ENCODE data around the gene AFAP1. TPM values are rescaled to one million over a fixed set of nuclear protein-coding genes. Genes with fewer than 3 reads are reported as not detected.

AFAP1 gene
- polyA plus RNA-seq, 3 donors: not detected

- no peak for DNase-seq
- Mint-ChIP-seq H3K4me1 (no peaks in the 10 kb centered on the region), H3K36me3 (peaks cover 0 to 34% of the 10 kb centered on the region in 2 donors), H3K9me3 (no peaks in the 10 kb centered on the region), H3K27me3 (ENCODE audit: low read depth in 3 of 3) (peaks cover 3 to 14% (median 5%) of the 10 kb centered on the region in 3 donors), H3K27ac (no peak overlapping the region), H3K4me3 (no peak overlapping the region)
- Histone ChIP-seq H3K4me2 (replicated peaks; ENCODE audit: extremely low read depth, low read length, poor library complexity, severe bottlenecking) (no peak overlapping the region), H3K79me2 (ENCODE audit: insufficient read depth, low read length) (no peaks in the 10 kb centered on the region), H2AFZ (ENCODE audit: insufficient read depth, low read depth, low read length, poor library complexity, severe bottlenecking) (no peak overlapping the region), H3K27me3 (ENCODE audit: control insufficient read depth in 2 of 2, insufficient read depth in 2 of 2, low read length in 2 of 2) (no peaks in the 10 kb centered on the region), H4K20me1 (ENCODE audit: insufficient read depth, low read length) (no peaks in the 10 kb centered on the region), H3K36me3 (replicated peaks in 1 of 2; ENCODE audit: control insufficient read depth in 1 of 2, insufficient read depth in 2 of 2, low read length in 2 of 2) (no peaks in the 10 kb centered on the region), H3K4me1 (ENCODE audit: control insufficient read depth in 1 of 2, insufficient read depth in 2 of 2, low read length in 2 of 2) (no peaks in the 10 kb centered on the region), H3K4me3 (replicated peaks in 1 of 3; ENCODE audit: low read depth in 2 of 3, low read length in 3 of 3) (no peak overlapping the region), H3K9ac (ENCODE audit: insufficient read depth, low read length, poor library complexity, severe bottlenecking) (no peak overlapping the region), H3K27ac (ENCODE audit: low read depth in 1 of 2, low read length in 2 of 2) (no peak overlapping the region), H3K9me3 (replicated peaks in 1 of 2; ENCODE audit: control insufficient read depth in 1 of 2, insufficient read depth in 1 of 2, low read length in 2 of 2) (no peaks in the 10 kb centered on the region)
- intact Hi-C loops (cut with micrococcal nuclease): no loop called here
- 91% methylated on average over 15 of the region's 15 CpGs for WGBS (ENCODE audit: insufficient coverage)
- TF ChIP-seq CTCF (IDR thresholded peaks at IDR 0.05): no peak
Measured at GRCh38 chr4:7814451-7814850, 125.2 kb downstream of the AFAP1 start.

GRCh38 chr4:7813674-7814073 is 126.0 kb downstream of the AFAP1 start:
- Histone ChIP-seq H3K27ac (ENCODE audit: low read depth in 1 of 2, low read length in 2 of 2) (no peak overlapping the region), H2AFZ (ENCODE audit: insufficient read depth, low read depth, low read length, poor library complexity, severe bottlenecking) (no peak overlapping the region), H3K79me2 (ENCODE audit: insufficient read depth, low read length) (no peaks in the 10 kb centered on the region), H3K36me3 (replicated peaks in 1 of 2; ENCODE audit: control insufficient read depth in 1 of 2, insufficient read depth in 2 of 2, low read length in 2 of 2) (no peaks in the 10 kb centered on the region), H4K20me1 (ENCODE audit: insufficient read depth, low read length) (no peaks in the 10 kb centered on the region), H3K9me3 (replicated peaks in 1 of 2; ENCODE audit: control insufficient read depth in 1 of 2, insufficient read depth in 1 of 2, low read length in 2 of 2) (no peaks in the 10 kb centered on the region), H3K9ac (ENCODE audit: insufficient read depth, low read length, poor library complexity, severe bottlenecking) (no peak overlapping the region), H3K4me2 (replicated peaks; ENCODE audit: extremely low read depth, low read length, poor library complexity, severe bottlenecking) (no peak overlapping the region), H3K4me3 (replicated peaks in 1 of 3; ENCODE audit: low read depth in 2 of 3, low read length in 3 of 3) (no peak overlapping the region), H3K27me3 (ENCODE audit: control insufficient read depth in 2 of 2, insufficient read depth in 2 of 2, low read length in 2 of 2) (no peaks in the 10 kb centered on the region), H3K4me1 (ENCODE audit: control insufficient read depth in 1 of 2, insufficient read depth in 2 of 2, low read length in 2 of 2) (no peaks in the 10 kb centered on the region)
- Mint-ChIP-seq H3K27me3 (ENCODE audit: low read depth in 3 of 3) (peaks cover 2 to 14% (median 6%) of the 10 kb centered on the region in 3 donors), H3K27ac (no peak overlapping the region), H3K4me1 (peaks cover 2% of the 10 kb centered on the region), H3K36me3 (peaks cover 0 to 33% of the 10 kb centered on the region in 2 donors), H3K4me3 (no peak overlapping the region), H3K9me3 (no peaks in the 10 kb centered on the region)
- TF ChIP-seq CTCF (IDR thresholded peaks at IDR 0.05): no peak
- intact Hi-C loops (cut with micrococcal nuclease): no loop called here
- WGBS (ENCODE audit: insufficient coverage): 100% methylated on average over 1 of the region's 3 CpGs
- no peak for DNase-seq
